Measurements from ENCODE around the gene COL5A3.
"Not testable (repeated sequence)": the region's sequence is repeated elsewhere in the genome, so short reads cannot be mapped to it uniquely, and the experiment has no call there.

Gene COL5A3

GRCh38 chr19:9937001-9937411 lies 73.3 kb downstream of the COL5A3 start:
- no peak for DNase-seq (ENCODE audit: low read depth)

- no peak for DNase-seq (ENCODE audit: low read depth)
These were observed 73.8 kb downstream of the COL5A3 start, which contains the start of gene OLFM2 for GRCh38 chr19:9936326-9937000. Gene OLFM2, minus strand, starts transcription at chr19:9936515. Its CDS starts 149 bp downstream, at chr19:9936366.

- no peak for DNase-seq (ENCODE audit: low read depth)
These were observed 74.6 kb downstream of the COL5A3 start for GRCh38 chr19:9935506-9936325.

- no peak for DNase-seq (ENCODE audit: low read depth)
These were observed 76.0 kb downstream of the COL5A3 start for GRCh38 chr19:9934132-9934950.

- DNase-seq (ENCODE audit: low read depth), result no peak
These were observed 77.5 kb downstream of the COL5A3 start for GRCh38 chr19:9932835-9933234.

GRCh38 chr19:9931629-9932028 lies 78.7 kb downstream of the COL5A3 start:
- DNase-seq (ENCODE audit: low read depth), result no peak

- DNase-seq (ENCODE audit: low read depth), result no peak
These were observed 86.9 kb downstream of the COL5A3 start for GRCh38 chr19:9923440-9923839.

- not testable (repeated sequence) for DNase-seq (ENCODE audit: low read depth)
These were observed 87.4 kb downstream of the COL5A3 start for GRCh38 chr19:9922782-9923379.

- peak; percentile 21 for DNase-seq (ENCODE audit: low read depth)
These were observed 93.0 kb downstream of the COL5A3 start for GRCh38 chr19:9917321-9917720.

- no peak for DNase-seq (ENCODE audit: low read depth)
These were observed 93.6 kb downstream of the COL5A3 start for GRCh38 chr19:9916719-9917118.

GRCh38 chr19:9914315-9915207 lies 95.7 kb downstream of the COL5A3 start:
- DNase-seq (ENCODE audit: low read depth), result no peak

GRCh38 chr19:9914001-9914314 lies 96.3 kb downstream of the COL5A3 start:
- no peak for DNase-seq (ENCODE audit: low read depth)

GRCh38 chr19:9913237-9914000 lies 96.9 kb downstream of the COL5A3 start:
- DNase-seq (ENCODE audit: low read depth), result no peak

- no peak for DNase-seq (ENCODE audit: low read depth)
These were observed 97.6 kb downstream of the COL5A3 start for GRCh38 chr19:9912551-9913236.

- DNase-seq (ENCODE audit: low read depth), result no peak
These were observed 98.6 kb downstream of the COL5A3 start for GRCh38 chr19:9911524-9912185.

GRCh38 chr19:9910625-9911024 lies 99.7 kb downstream of the COL5A3 start:
- no peak for DNase-seq (ENCODE audit: low read depth)
